AML-193 (cell line): ENCODE measurements around the gene NBPF9.
"Not testable (repeated sequence)": the region's sequence is repeated elsewhere in the genome, so short reads cannot be mapped to it uniquely, and the experiment has no call there.

Experiments used
- DNase-seq, 2 experiments: peaks; one replicate each; lab custom pipeline; 2025; lab: John Stamatoyannopoulos, UW

Gene NBPF9, protein sequence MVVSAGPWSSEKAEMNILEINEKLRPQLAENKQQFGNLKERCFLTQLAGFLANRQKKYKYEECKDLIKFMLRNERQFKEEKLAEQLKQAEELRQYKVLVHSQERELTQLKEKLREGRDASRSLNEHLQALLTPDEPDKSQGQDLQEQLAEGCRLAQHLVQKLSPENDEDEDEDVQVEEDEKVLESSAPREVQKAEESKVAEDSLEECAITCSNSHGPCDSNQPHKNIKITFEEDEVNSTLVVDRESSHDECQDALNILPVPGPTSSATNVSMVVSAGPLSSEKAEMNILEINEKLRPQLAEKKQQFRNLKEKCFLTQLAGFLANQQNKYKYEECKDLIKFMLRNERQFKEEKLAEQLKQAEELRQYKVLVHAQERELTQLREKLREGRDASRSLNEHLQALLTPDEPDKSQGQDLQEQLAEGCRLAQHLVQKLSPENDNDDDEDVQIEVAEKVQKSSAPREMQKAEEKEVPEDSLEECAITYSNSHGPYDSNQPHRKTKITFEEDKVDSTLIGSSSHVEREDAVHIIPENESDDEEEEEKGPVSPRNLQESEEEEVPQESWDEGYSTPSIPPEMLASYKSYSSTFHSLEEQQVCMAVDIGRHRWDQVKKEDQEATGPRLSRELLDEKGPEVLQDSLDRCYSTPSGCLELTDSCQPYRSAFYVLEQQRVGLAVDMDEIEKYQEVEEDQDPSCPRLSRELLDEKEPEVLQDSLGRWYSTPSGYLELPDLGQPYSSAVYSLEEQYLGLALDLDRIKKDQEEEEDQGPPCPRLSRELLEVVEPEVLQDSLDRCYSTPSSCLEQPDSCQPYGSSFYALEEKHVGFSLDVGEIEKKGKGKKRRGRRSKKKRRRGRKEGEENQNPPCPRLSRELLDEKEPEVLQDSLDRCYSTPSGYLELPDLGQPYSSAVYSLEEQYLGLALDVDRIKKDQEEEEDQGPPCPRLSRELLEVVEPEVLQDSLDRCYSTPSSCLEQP (N-terminal part only)

DNA sequence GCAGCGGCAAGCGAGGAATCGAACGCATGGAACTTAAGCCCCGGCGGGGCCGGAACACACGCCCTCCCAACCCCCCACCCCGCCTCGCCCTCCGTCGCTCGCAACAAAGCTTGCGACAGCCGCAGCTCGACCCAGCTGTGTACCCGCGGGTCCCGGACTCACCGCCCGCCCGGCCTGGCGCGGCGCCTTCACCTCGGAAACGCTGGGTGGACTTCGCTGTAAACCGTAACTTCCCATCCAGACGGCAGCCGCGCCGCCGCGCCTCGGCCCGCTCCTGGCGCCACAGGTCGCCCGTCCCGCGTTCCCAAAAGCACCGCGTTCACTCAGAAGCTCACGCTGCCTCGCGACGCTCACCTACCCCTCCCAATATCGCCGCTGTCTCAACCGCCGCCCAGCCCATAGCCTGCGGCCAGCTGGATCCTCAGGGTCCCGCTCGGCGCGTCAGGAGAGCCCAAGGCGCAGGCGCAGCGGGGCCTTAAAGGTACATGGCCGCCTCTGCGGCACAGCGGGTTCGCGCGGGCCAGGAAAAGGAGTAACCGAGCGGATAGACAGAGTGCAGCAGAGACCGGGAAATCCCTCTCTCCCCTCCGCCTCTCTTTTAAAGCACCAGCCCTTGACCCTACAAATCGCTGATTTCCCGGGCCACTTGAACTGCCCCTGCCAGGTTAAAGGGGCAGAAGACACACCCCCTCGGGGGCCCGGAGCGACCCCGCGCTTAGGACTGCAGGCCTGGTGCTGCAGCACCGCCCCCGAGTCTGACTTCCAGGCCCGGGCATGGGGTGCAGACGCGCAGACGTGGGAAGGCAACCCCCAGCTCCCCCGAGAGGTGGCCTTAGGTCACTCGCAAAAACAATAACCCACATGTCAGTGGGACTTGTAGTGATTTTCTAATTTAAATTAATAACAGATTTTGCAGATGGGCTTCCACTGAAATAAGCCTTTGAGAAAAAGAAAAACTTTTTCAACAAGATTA, at the start of gene NBPF9:
TSS of gene NBPF9 (minus strand) at position 443 of the 973 bp plus-strand sequence. CDS start 21,412 bp downstream, outside the sequence.
- DNase-seq = not testable (repeated sequence)

DNA sequence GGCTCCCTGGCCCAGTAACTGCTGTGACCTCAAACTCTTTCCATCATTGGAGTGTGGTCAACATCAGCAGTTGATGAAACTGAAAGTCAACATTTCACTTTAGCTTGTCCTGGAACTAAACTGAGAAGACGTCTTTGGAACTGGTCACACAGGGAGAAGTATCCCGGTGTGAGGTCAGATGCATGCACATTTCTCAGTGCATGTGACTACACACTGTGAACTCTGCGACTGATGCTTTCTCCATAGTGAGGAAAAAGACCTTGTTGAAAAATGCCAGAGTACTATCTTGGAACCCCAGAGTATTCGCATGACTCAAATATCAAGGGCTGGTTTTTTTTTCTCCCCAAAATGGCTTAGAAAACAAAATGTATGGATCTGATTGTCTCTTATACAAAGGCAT, 46.6 kb upstream of the NBPF9 start:
- DNase-seq = not testable (repeated sequence)

DNA sequence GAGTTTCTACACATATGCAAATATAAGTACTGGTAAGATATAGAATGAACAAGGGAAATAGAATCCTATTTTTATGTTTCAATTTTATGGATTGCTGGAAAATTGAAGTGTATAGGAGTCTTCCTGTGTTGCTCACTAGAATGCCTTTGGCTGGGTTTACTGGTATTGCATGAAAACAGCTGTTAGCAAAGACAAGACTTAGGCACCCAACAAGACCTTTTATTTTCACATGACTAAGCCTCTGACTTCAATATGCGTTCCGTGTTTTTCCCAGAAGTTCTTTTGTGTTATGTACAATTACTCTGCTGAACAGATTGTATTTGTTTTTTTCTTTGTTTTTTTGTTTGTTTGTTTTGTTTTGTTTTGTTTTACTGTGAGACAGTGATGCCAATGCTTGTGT, 34.2 kb upstream of the NBPF9 start:
- not testable (repeated sequence) for DNase-seq

DNA sequence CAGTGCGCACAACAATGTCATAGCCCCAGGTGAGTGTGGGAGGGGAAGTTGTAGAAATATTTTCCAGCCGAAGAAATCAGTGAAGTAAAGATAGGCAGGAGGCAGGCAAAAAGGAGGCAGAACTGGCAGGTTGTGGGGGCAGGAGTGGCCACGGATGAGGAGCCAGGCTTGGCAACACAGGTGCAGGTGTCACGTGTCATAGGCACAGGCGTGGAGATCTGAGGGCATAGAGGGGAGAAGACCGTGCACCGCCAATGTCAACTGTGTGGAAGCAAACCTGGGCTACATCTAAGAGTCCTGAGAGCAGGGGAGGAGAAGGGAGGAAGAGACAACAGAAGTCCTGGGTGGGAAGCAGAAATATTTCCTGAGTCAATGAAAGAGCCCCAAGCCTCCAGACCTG, 27.6 kb upstream of the NBPF9 start:
- DNase-seq = not testable (repeated sequence)

DNA sequence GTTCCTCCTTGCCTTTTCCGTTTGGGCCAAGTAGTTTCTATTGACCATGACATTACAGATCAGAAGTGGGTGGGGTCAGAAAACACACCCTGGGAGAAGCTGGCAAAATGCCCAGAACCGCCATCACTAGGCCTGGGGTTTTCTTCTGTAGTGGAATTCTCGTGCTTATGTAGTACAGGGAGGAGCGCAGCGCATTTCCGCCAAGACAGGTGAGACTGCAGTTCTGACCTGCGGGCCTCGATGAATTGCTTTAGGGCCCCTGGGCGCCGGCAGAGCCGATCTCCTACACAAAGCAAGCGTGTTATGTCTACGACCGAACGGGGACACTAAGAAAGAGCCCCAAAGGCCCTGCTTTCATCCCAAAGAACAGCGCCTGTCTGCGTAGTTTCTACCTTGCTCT, 25.9 kb upstream of the NBPF9 start:
- not testable (repeated sequence) for DNase-seq

DNA sequence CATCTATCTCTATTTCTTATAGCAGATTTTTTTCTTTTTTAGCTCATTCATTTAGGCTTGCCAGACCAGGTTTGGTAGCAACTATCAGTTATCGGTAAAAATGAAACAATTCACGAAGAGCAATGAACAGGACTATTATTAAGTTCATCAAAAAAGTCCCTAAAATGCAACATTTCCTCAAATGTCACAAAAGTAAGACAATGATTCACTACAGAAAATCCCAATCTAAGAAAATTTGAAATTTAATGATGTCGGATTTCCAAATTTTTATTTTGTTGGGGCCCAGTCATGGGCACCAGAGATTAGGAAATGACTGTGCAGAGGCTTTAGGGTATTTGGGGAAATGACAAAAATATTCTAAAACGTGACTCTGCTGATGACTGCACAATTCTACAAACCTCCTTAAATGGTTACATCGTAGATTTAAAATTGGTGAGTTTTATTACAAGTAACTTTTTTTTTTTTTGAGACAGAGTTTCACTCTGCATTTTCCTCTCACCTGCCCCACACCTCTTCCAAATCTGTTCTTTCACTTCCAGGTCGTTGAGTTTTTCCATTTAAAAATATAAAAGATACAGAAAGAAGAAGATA, 23.3 kb upstream of the NBPF9 start:
- not testable (repeated sequence) for DNase-seq

DNA sequence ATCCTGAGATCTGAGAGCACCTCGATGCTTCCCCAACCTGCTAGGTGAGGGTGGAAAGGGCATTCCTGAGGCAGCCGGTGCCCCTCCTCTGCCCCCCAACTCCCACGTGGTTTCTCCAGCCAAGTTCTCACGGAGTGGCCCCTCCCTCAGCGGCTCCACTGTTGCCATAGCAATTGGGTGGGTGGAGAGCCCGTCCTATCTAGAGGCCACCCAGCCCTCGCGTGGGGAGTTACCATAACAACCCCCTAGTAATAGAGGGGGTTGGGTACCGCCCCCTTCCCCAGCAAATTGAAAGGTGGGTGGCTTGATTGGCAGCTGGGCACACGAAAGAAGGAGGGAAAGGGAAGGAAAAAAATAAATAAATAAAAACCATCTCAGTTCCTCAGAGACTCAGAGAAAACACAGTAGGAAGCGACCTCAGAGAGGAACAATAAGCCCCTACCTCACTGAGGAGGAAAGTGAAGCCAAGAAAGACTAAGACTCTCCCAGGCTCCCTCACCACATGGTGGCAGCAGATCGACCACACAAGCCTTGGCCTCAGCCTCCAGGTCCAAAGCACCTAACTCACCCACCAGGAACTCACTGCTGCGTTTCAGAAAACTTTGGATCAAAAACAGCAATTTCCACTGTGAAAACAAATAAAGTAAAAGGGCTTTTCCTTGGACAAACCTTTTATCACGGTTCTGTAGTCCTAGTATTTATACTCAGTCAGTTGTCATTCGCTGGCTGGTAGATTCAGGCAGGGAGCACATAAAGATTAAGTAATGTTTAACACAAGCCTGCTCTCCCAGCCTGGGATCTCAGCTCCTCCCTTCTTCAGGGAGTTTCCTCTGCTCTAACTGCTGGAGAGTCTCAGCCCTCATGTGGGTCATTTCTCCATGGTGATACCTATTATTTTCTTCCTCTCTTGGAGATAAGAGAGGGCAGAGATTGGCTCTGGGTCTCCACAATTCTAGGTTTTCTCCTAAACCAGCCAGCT, 20.9 kb upstream of the NBPF9 start:
- DNase-seq = not testable (repeated sequence)

DNA sequence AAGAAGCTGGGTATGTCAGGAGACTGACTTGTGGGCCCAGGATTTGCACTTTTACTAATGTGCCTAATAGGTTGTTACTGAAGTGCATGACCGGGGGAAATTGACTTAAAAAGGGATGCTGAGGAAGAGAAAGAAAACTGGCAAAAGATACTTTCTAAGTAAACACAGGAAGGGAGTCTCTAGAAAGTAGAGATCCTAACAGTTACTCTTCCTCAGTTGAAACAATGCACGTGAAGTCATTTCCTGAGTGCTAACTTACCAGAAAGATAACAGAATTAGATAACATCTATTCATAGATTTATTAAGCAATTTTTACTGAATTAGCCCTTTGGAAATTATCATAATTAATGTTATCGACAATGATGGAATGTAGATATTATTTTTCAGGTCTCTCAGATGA, 9.5 kb upstream of the NBPF9 start:
- DNase-seq = not testable (repeated sequence)

DNA sequence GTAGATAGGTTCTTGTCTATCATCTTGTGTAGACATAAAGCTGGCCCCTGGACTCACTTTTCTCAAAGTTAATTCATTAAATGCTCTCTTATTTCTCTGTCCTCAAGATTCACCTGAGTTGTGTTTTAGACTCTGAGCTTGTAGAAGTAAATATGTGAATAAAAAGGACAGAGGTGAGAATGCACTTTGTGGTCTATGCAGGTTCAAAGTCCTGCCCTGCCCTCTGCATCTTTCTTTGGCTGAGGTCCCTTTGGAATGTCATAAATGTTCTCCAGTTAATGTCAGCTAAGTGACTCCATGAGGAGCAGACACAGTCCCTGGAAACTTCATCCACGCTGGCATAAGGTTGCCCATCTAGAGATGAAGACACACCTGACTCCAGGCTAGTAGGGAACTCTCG, 7.0 kb upstream of the NBPF9 start:
- DNase-seq = not testable (repeated sequence)

DNA sequence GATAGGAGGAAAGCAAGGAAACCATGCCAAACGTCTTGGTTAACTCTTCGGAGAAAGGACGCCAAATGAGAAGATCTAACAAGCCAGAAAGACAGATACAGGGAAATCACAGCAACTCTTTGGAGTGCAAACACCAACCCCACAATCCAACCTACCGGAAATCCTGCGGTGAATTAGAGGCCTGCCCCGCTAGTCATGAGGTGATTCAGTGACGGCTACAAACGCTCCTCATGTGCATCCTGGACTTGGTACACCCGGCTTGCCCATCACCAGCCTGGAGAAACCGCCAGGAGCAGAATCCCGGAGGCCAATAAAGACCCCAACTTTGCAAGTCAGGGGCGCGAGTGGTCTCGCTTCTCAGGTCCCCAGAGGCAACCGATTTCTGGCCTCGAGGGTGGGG, 777 bp downstream of the NBPF9 start:
- DNase-seq = not testable (repeated sequence)

DNA sequence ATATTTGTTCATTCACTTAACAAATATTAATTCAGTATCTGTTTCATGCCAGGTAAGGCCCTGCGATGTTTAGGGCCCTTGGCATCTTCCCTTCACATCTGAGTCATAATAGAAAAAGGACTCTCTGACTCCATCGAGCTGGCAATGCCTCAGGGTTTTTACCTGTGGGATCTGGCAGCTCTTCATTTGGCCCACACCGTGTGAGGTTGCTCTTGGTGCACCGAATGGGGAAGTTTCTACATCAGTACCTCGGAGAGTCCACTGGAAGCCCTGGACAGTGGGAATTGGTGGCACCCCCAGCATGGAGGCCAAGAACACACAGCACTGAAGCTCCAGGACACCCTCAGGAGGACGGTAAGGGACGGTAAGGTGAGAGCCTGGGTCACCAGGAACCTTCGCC, 5.1 kb downstream of the NBPF9 start:
- not testable (repeated sequence) for DNase-seq

DNA sequence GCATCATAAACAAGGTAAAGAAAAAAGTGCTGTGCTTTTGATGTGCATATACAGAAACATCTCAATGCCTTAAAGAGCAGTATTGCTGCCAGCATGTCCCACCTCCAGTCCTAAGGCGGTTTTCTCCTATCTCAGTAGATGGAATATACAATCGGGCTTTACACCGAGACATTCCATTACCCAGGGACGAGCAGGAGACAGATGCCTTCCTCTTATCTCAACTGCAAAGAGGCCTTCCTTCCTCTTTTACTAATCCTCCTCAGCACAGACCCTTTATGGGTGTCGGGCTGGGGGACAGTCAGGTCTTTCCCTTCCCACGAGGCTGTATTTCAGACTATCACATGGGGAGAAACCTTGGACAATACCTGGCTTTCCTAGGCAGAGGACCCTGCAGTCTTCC, 10.2 kb downstream of the NBPF9 start:
- not testable (repeated sequence) for DNase-seq

DNA sequence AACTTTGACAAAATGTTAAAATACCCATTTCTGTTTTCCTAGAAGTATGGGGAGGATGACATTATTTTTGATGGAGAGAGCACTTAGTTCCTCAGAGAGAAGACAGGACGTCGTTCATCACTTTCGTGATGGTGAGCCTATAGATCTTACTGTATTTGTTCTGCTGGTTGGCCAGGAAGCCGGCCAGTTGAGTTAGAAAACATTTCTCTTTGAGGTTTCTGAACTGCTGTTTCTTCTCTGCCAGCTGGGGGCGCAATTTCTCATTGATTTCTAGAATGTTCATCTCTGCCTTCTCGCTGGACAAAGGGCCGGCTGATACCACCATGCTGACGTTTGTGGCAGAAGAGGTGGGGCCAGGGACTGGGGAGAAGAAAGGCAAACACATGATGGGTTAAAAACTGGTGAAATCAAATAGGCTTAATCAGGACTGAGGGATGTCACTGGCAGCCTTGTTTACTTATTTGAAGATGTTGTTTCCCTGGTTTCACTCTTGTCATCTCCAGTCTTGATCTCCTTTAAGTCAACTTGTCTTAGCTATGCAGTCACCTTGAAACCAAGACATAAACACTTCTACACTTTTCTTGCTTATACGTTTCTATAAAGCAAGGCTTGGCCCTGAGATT, 27.7 kb downstream of the NBPF9 start:
- not testable (repeated sequence) for DNase-seq

DNA sequence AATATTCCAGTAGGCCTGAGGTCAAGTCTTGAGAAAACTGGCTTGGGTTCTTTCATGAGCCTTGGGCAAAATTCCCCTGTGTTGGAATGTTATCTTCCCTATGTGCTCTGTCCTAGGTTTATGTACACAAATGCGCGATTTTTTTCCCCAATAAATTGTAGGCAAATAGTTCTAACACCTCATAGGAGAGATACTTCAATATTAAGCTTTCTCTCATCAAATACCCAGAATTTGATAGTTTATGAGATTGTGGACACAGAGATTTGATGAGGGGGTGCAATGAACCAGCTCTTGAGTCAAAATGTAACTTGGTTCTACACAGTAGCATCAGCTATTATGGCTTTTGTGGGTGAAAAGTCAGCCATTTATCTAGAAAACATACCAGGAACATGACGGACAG, 38.7 kb downstream of the NBPF9 start:
- not testable (repeated sequence) for DNase-seq

DNA sequence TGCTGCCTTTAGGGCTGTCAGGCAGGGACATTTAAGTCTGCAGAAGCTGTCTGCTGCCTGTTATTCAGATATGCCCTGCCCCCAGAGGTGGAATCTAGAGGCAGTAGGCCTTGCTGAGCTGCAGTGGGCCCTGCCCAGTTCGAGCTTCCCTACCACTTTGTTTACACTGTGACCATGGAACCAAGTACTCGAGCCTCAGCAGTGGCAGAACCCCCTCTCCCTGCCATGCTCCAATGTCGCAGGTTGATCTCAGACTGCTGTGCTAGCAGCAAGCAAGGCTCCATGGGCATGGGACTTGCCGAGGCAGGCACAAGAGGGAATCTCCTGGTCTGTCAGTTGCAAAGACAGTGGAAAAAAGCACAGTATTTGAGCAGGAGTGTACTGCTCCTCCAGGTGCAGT, 60.3 kb downstream of the NBPF9 start:
- DNase-seq = not testable (repeated sequence)

DNA sequence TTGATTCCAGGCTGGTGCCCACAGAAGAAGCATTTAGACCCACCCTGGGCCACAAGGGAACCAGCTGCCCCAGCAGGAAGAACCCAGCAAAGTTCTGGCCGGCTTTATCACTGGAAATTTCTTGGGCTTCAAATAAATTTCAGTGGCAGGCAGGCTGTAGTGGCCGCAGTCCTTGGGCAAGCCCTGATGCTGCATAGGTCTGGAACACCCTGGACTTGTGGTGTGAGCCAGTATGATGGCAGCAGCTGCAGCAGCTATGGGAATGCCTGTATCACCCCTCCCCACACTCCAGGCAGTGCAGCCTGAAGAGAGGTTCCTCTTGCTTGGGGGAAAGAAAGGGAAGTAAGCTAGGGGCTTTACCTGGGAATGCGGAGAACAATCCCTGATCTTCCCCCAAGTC, 69.4 kb downstream of the NBPF9 start:
- DNase-seq = not testable (repeated sequence)

DNA sequence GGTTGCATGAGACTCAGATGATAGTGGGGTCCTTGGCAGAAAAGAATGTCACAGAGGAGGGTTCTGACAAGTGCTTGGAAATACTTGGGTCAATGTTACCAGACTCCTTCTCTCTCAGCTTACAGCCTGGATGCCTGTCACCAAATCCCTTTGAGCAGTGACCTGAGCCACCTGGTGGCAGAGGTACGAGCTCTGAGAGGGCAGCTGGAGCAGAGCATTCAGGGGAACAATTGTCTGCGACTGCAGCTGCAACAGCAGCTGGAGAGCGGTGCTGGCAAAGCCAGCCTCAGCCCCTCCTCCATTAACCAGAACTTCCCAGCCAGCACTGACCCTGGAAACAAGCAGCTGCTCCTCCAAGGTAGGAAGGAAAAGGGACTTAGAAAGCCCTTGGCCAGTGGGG, 79.0 kb downstream of the NBPF9 start:
- DNase-seq = not testable (repeated sequence)

DNA sequence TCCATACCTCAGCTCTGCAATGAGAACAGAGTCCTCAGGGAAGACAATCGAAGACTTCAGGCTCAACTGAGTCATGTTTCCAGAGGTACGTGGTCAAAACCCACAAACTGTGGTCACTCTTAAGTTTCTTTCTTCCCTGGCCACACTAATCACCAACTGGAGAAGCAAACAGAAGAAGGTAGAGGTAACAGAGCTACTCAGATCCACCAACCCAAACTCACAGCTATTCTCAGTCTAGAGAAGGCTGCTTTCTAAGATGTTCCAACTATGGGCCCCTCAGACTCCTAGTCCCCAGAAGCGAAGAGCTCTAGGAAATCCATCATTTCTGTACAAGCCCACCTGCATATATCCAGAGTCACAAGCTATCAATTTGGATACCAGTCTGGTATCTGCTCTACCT, 84.8 kb downstream of the NBPF9 start:
- DNase-seq = not testable (repeated sequence)

DNA sequence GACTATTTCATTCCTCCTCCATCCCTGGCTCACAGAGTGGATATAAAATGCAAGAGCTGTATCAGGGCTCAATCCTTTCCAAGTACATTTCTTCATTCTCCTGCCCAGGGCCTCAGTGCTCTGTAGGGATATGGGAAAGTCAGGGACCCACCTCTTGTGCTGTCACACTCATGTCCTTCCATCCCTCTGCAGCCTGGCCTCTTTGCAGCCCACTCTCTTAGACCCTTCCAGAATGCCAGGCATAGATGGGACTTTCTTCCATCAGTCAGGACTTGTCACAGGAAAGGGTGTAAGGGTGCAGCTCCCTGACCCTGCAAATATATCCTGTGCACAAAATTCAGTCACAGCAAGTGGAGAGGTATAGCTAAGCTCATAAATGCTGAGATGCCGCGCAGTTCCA, 86.7 kb downstream of the NBPF9 start:
- DNase-seq = not testable (repeated sequence)
